ENCODE data around the gene TRUB1. TPM values are rescaled to one million over a fixed set of nuclear protein-coding genes. Genes with fewer than 3 reads are reported as not detected.

Gene TRUB1
- total RNA-seq, 1 experiment from 2014 or later: 30.9 TPM

DNA sequence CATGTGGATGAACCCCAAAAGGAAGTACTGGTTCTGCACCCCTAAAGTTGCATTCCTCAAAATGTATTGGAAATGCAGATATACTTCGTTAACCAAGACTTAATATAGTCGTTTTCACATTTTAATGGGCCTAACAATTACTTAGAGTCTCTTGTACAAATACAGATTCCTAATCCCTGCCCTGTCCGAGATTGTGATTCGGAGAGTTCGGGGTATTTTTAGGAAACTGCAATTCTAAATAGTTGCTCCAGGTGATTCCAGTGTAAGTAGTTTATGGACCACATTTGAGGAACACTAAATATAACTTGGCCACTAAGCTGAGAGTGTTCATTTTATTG, 830 bp downstream of the TRUB1 start:
- no peak for DNase-seq
- BruUV-seq (replicated peaks): no TSS peak
- peaks cover 21% of the 10 kb centered on the region for H3K36me3 Mint-ChIP-seq (ENCODE audit: insufficient read depth, unreplicated experiment)
- no peaks in the 10 kb centered on the region for H3K27me3 Mint-ChIP-seq (ENCODE audit: unreplicated experiment)
- peak overlapping the region; percentile 93 for H3K4me3 Mint-ChIP-seq (ENCODE audit: low read depth, unreplicated experiment)
- H3K27ac Mint-ChIP-seq (ENCODE audit: unreplicated experiment): peak overlapping the region; percentile 70
- CTCF ChIA-PET: interaction anchor here (0.8 to 2.1 kb wide), 5 partner anchors 19 to 62 kb away, joined by 3 to 9 read pairs (median 4); no protein-coding TSS in a partner anchor
- no peaks in the 10 kb centered on the region for H3K4me1 Mint-ChIP-seq (ENCODE audit: low read depth, unreplicated experiment)
- TF ChIP-seq, protein P1, sequence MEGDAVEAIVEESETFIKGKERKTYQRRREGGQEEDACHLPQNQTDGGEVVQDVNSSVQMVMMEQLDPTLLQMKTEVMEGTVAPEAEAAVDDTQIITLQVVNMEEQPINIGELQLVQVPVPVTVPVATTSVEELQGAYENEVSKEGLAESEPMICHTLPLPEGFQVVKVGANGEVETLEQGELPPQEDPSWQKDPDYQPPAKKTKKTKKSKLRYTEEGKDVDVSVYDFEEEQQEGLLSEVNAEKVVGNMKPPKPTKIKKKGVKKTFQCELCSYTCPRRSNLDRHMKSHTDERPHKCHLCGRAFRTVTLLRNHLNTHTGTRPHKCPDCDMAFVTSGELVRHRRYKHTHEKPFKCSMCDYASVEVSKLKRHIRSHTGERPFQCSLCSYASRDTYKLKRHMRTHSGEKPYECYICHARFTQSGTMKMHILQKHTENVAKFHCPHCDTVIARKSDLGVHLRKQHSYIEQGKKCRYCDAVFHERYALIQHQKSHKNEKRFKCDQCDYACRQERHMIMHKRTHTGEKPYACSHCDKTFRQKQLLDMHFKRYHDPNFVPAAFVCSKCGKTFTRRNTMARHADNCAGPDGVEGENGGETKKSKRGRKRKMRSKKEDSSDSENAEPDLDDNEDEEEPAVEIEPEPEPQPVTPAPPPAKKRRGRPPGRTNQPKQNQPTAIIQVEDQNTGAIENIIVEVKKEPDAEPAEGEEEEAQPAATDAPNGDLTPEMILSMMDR (IDR thresholded peaks at IDR 0.05; ENCODE audit: unreplicated experiment): no peak
- no peaks in the 10 kb centered on the region for H3K9me3 Mint-ChIP-seq (ENCODE audit: low read depth, unreplicated experiment)
- intact Hi-C loops (cut with micrococcal nuclease; ENCODE audit: unreplicated experiment): no loop called here

DNA sequence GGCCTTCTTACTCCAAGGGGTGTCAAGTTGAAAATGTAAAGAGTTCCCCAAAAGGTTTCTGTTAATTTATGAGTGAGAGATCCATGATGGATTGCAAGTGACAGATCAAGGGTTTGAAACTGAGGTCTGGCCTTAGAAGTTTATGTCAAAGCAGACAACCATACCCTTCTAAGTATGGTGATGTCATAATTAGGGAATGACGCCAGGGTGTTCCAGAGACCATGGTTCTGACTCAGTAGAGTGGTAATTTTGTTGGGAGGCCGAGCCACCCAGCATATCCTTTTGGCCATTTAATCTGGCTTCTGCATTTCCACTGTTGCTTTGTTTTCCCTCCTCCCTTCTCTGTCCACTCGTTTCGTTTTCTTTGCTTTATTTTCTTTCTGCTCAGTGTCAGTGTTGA, 2.7 kb downstream of the TRUB1 start:
- no peak overlapping the region for H3K4me3 Mint-ChIP-seq (ENCODE audit: low read depth, unreplicated experiment)
- H3K9me3 Mint-ChIP-seq (ENCODE audit: low read depth, unreplicated experiment): no peaks in the 10 kb centered on the region
- no peak overlapping the region for H3K27ac Mint-ChIP-seq (ENCODE audit: unreplicated experiment)
- DNase-seq: no peak
- BruUV-seq (replicated peaks): no TSS peak
- H3K27me3 Mint-ChIP-seq (ENCODE audit: unreplicated experiment): no peaks in the 10 kb centered on the region
- CTCF ChIA-PET: no interaction called here
- H3K36me3 Mint-ChIP-seq (ENCODE audit: insufficient read depth, unreplicated experiment): peaks cover 27% of the 10 kb centered on the region
- intact Hi-C loops (cut with micrococcal nuclease; ENCODE audit: unreplicated experiment): no loop called here
- TF ChIP-seq, protein P1 (IDR thresholded peaks at IDR 0.05; ENCODE audit: unreplicated experiment): no peak
- H3K4me1 Mint-ChIP-seq (ENCODE audit: low read depth, unreplicated experiment): no peaks in the 10 kb centered on the region

DNA sequence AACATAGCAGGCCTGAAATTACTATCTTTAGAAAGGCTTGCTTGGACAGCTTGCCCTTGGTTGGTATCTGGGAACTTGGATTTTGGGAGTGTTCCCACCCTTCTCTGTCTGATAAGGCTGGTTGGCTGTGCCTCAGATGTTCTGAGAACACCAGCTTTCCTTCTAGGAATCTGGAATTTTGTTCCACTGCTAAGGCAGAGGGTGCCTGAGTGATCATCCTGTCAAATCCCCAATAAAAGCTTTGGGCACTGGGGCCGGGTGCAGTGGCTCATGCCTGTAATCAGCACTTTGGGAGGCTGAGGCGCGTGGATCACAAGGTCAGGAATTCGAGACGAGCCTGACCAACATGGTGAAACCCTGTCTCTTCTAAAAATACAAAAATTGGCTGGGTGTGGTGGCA, 5.0 kb downstream of the TRUB1 start:
- CTCF ChIA-PET: no interaction called here
- intact Hi-C loops (cut with micrococcal nuclease; ENCODE audit: unreplicated experiment): no loop called here
- Mint-ChIP-seq H3K4me3 (ENCODE audit: low read depth, unreplicated experiment) (no peak overlapping the region), H3K27ac (ENCODE audit: unreplicated experiment) (no peak overlapping the region), H3K36me3 (ENCODE audit: insufficient read depth, unreplicated experiment) (peaks cover 26% of the 10 kb centered on the region), H3K9me3 (ENCODE audit: low read depth, unreplicated experiment) (no peaks in the 10 kb centered on the region), H3K27me3 (ENCODE audit: unreplicated experiment) (no peaks in the 10 kb centered on the region), H3K4me1 (ENCODE audit: low read depth, unreplicated experiment) (no peaks in the 10 kb centered on the region)
- TF ChIP-seq, protein P1 (IDR thresholded peaks at IDR 0.05; ENCODE audit: unreplicated experiment): no peak
- BruUV-seq (replicated peaks): no TSS peak
- DNase-seq: no peak

DNA sequence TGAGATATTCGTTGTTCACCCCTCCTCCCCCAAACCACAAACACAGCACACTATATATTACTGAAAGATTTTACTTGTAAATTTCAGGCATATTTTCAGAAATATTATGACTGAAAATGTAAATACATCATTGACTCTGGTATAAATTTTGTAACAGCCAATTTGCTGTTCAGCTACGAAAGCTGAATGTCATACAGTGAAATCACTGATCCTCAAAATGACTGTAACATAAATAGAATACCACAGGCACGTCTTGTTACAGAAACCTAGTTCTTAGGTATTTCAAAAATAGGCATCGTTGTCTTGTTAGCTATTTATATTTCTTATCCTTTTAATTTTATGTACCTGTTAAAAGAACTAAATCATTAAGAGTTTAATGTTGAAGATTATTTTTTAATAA, 15.1 kb downstream of the TRUB1 start:
- Mint-ChIP-seq H3K9me3 (ENCODE audit: low read depth, unreplicated experiment) (no peaks in the 10 kb centered on the region), H3K36me3 (ENCODE audit: insufficient read depth, unreplicated experiment) (no peaks in the 10 kb centered on the region), H3K4me1 (ENCODE audit: low read depth, unreplicated experiment) (peaks cover 17% of the 10 kb centered on the region), H3K27me3 (ENCODE audit: unreplicated experiment) (no peaks in the 10 kb centered on the region), H3K4me3 (ENCODE audit: low read depth, unreplicated experiment) (no peak overlapping the region), H3K27ac (ENCODE audit: unreplicated experiment) (no peak overlapping the region)
- TF ChIP-seq, protein P1 (IDR thresholded peaks at IDR 0.05; ENCODE audit: unreplicated experiment): no peak
- no peak for DNase-seq
- CTCF ChIA-PET: no interaction called here
- intact Hi-C loops (cut with micrococcal nuclease; ENCODE audit: unreplicated experiment): no loop called here
- BruUV-seq (replicated peaks): no TSS peak

DNA sequence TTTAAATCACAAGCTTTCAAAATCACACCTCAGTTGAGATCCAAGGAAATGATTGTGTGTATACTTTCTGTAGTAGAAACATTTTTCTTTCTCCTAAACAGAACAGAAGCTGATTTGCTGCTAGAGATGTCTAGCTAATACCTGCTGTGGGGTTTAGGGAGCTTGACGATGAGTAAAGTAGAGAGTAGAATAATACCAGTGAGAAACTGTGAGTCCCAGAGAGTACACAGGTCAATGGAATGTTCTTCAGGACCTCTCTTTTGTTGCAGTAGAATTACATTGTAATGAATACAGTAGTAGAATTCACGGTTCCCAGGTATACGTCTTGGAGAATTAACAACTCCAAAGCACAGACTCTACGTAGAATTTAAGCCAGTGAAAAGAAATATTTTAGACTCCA, 18.0 kb downstream of the TRUB1 start:
- intact Hi-C loops (cut with micrococcal nuclease; ENCODE audit: unreplicated experiment): no loop called here
- TF ChIP-seq, protein P1 (IDR thresholded peaks at IDR 0.05; ENCODE audit: unreplicated experiment): no peak
- H3K36me3 Mint-ChIP-seq (ENCODE audit: insufficient read depth, unreplicated experiment): no peaks in the 10 kb centered on the region
- CTCF ChIA-PET: no interaction called here
- no peaks in the 10 kb centered on the region for H3K4me1 Mint-ChIP-seq (ENCODE audit: low read depth, unreplicated experiment)
- H3K27me3 Mint-ChIP-seq (ENCODE audit: unreplicated experiment): no peaks in the 10 kb centered on the region
- no peak overlapping the region for H3K27ac Mint-ChIP-seq (ENCODE audit: unreplicated experiment)
- no peak for DNase-seq
- no peak overlapping the region for H3K4me3 Mint-ChIP-seq (ENCODE audit: low read depth, unreplicated experiment)
- BruUV-seq (replicated peaks): no TSS peak
- no peaks in the 10 kb centered on the region for H3K9me3 Mint-ChIP-seq (ENCODE audit: low read depth, unreplicated experiment)
